Stimulated activated naive CD8-positive, alpha-beta T cell treated with anti-CD3 and anti-CD28 coated beads, Interleukin-15, Interleukin-2, amounts not matched to agents 100 U/mL and 50 U/mL, for 24 hours (primary cell): ENCODE results near the gene CACNB4.
"Not testable (repeated sequence)": the region's sequence is repeated elsewhere in the genome, so short reads cannot be mapped to it uniquely, and the experiment has no call there.

Source experiments
- ATAC-seq: fragments of 150-1000 bp; cut with Tn5 transposase; one replicate; pipeline ENCODE4 v1.10.0; 2021
- DNase-seq: peaks from one replicate; pipeline ENCODE4 v3.0.0; 2021

The CACNB4 gene

DNA sequence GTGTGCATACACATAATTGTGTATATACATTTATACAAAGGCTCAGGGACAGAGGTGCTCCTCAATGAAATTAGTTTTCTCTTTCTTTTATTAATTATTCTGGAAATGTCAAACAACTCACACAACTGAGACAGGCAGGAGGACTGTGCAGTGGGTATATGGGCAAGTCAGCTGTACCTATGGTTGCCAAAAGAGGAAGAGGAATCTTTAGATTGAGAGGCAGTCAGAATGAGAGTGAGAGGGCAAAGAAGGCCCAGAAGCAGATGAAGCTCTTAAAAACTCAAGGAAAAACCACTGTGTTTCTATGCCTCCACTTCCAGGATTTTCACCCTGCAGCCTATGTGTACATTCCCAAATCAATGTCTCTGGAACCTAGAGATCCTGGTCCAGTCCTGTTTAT lies 79.1 kb downstream of the CACNB4 start:
- ATAC-seq (no peak), DNase-seq (no peak)

DNA sequence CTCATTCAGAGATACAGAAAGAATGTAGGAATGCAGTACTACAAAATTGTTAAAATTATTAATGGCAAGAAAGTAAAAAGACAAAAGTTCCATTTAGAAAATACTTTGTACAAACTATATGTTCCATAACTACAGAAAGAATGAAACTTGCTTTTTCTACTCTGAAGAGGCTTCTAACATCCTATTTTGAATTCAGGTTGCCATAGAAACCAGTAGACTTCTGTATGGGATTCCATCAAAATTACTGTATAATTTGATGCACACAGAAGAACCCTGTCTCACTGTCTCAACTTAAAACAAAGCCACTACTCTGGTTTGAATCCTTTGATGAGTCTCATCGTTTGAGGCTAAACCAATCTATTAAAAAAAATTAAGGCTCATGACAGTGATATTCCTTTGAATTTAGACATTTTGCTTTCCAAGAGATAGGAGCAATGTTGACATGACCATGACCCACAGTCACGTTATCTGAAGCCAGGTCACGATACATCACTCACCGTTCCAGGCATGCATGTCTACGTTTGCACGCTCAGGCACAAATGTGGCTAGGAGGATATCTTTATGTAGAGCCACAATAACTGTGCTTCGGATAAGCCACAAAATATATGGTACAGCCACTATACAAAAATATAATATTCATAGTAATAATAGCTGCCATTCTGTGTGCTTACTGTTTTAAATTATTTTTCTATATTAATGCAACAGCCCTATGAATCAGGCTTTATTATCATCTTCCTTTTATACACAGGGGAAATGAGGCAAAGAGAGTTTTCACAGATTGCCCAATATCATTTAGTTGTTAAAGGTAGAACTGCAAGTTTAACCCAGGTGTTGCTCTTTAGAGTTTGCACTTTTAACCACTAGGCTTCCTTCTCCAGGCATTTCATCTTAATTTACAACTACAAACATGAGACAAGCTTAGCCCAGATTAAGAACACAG lies 82.4 kb downstream of the CACNB4 start:
- DNase-seq (no peak), ATAC-seq (no peak)

DNA sequence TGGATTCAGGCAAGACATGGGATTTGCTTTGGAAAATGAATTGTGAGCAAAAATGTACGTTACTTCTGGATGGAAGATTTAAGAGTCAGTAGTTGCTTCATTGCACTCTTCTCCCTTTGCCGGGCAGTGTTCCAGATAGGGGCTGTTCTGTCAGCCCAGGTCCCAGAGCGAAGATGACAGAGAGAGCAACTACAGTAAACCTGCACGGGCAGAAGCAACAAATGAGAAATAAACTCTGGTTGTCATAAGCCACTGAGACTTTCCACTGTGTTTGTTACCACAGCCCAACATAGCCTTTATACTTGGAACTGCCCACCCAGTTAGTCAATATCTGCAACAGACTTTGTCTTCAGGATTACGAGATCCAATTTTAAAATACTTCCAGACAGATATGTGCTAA lies 83.3 kb downstream of the CACNB4 start:
- DNase-seq, result no peak
- ATAC-seq, result no peak

DNA sequence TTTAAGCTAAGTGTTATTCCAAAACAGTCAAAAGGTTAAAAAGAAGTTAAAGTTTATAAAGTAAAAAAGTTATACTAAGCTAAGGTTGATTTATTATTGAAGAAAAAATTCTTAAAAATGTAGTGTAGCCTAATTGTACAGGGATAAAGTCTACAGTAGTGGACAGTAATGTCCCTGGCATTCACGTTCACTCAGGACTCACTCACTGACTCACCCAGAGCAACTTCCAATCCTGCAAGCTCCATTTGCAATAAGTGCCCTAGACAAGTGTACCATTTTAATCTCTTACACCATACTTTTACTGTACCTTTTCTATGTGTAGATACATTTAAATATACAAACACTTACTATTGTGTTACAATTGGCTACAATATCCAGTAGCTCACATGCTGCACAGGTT lies 86.1 kb downstream of the CACNB4 start:
- ATAC-seq (no peak), DNase-seq (no peak)

DNA sequence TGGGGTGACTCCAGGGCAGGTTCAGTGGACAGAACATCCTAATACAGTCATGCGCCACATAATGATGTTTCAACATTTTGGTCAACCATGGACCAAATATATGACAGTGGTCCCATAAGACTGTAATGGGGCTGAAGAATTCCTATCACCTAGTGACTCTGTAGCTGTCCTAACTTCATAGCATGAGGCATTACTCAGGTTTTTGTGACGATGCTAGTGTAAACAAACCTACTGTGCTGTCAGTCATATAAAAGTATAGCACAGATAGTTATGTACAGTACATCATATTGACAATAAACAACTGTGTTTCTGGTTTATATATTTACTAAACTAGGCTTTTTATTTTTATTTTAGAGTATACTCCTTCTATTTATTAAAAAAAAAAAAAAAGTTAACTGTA lies 87.1 kb downstream of the CACNB4 start:
- no peak for ATAC-seq
- no peak for DNase-seq

DNA sequence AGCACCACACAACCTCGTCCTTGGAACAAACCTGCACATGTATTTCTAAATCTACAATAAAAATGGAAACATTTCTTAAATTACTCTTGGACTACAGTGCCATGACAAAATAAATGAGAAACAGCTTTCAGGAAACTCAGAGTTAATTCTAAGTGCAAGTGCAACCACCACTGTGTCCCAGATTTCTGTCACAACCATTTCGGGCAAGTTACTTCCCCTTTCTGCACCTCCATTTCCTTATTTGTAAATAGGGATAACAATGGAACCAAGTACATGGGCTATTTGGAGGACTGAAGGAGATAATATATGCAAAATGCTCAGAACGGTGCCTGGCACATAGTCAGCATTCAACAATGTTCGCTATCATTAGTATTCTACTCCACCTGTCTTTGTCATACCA lies 93.2 kb downstream of the CACNB4 start:
- DNase-seq (no peak), ATAC-seq (no peak)

DNA sequence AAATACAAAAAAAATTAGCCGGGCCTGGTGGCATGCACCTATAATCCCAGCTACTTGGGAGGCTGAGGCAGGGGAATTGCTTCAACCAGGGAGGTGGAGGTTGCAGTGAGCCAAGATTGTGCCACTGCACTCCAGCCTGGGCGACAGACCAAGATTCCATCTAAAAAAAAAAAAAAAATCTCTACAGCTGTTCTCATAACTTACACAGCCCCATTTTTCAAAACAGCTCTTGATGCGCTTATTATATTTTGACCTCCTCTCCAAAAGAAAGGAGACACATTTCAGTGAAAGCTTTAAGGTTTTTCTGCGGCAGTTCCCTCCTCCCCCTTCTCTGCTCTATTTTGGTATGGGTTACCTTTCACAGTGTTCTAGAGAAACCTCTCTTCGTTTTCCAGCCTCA lies 95.6 kb downstream of the CACNB4 start:
- not testable (repeated sequence) for DNase-seq, ATAC-seq

DNA sequence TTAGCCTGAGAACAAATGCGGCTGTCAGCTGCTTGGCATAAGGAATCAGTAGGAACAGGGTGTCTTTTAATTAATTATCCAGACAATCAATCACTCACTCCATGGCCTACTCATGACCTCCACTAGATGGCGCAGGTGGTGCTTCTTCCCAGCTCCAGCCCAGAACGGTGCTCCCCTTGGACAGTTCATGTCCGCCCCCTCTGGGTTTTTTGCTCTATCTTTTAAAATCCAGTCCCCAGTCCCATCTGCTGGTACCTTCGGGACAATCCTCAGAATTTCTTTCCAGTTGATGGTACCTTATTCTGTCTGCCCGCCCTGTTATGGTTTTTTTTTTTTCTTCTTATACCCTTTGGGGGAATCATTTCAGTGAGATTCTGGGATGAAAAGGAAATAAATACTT lies 99.8 kb downstream of the CACNB4 start:
- DNase-seq, result peak; percentile 62
- ATAC-seq, result peak; percentile 77

DNA sequence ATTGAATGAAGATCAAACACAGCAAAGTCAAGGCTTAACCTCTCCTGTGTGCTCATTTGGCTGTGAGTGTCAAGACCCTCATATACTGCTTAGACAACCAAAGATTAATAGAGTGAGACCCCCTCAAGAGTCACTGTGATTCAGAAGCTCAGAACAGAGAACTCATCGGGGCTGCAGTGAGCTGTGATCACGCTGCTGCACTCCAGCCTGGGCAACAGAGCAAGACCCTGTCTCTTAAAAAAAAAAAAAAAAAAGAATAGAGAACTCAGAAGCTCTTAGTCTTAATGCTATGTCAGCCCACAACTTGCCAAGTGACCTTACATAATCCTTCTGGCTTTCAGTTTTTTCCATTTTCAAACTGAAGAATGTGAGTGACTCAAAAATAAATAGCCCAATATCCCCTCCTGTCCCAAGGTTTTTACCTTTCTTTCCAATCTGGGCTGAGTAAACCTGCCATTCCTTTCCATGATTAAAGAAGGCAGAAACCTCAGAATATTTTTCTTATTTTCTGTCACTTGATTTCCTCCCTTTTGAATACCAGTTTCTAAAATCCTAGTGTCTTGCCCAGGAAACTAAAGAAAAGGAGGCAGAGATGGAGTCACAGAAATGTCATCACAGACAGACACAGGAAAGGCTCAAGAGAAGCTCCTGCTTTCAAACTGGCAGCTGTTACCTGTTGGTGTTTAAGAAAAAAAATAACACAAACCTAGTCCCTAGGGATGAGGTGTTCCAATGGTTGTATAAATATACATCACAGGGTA lies 102.4 kb downstream of the CACNB4 start:
- no peak for DNase-seq
- ATAC-seq, result no peak

DNA sequence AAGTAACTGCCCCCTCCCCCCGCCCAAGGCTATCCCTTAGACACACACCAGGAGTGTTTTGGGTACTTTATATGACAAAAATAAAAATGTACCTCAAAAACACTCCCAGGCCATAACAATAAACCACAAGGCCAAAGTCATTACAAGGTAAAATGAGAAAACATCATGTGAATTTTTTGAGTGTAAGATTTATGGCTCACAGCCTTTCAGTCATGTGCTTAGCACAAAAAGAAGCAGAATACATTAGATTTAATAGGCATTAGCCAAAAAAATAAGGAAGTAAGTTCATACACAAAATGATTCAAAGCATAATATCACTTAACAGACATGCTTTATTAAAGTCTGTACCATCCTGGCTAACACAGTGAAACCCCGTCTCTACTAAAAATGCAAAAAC lies 103.7 kb downstream of the CACNB4 start:
- ATAC-seq (no peak), DNase-seq (no peak)

DNA sequence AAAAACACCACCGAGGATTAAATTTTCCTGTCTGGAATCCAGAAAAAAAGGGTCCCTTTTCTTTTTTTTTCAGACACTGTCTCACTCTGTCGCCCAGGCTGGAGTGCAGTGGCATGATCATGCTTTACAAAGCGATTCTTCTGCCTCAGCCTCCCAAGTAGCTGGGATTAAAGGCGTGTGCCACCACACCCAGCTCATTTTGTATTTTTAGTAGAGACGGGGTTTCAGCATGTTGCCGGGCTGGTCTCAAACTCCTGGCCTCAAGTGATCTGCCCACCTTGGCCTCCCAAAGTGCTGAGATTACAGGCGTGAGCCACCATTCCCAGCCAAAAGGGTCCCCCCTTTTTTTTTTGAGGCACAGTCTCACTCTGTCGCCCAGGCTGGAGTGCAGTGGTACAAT lies 104.7 kb downstream of the CACNB4 start:
- not testable (repeated sequence) for ATAC-seq, DNase-seq

DNA sequence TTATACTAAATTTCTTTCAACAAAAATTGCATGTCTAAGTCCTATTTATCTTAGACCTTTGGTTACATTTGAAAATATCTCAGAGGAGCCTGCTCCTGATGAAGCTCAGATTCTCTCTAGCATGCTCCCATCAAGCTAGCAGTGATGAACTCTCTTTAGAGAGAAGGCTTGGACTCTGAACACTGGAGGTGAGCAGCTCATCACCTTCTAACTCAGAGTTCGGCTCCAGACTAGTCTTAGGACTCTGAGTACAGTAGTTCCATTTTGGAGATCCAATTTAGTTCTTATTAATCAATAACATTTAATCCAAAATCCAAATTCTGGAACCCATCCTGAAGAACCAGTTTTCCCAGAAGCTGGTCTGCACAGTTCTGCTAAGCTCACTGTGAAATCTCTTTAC lies 107.8 kb downstream of the CACNB4 start:
- ATAC-seq (no peak), DNase-seq (no peak)

DNA sequence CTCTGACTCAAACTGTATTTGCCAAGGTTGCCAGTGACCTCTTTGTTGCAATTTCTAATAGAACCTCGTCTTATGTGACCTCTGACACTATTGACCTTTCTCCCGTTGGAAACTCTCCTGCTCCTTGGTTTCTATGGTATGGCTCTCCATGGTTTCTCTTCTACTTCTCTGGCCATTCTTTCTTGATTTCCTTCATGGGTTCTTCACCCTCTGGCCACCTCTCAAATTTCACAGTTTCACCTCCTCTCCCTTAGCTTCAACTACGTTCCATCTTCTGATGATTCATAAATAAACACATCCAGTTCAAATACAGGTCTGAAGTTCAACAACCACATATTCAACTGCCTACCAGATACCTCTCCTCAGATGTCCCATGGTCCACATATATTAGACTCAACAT lies 109.5 kb downstream of the CACNB4 start:
- no peak for DNase-seq
- ATAC-seq, result no peak

DNA sequence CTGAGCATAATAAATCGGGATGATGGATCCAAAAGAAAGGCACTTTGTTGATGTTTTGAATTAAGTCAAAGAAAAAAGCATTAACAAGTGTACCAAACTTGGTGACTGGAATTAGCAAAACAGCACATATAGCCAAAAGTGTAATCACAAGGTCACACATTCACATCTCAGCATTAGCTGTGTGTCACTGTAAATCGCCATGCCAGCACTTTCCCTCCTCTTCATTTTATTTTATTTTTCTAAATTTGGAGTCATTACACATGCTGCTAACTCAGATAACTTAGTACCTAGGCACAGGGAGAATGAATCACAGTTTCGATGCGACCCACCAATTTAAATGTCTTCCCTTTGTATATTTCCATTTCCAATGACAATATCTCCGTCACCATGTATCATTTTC lies 111.4 kb downstream of the CACNB4 start:
- DNase-seq (no peak), ATAC-seq (no peak)

DNA sequence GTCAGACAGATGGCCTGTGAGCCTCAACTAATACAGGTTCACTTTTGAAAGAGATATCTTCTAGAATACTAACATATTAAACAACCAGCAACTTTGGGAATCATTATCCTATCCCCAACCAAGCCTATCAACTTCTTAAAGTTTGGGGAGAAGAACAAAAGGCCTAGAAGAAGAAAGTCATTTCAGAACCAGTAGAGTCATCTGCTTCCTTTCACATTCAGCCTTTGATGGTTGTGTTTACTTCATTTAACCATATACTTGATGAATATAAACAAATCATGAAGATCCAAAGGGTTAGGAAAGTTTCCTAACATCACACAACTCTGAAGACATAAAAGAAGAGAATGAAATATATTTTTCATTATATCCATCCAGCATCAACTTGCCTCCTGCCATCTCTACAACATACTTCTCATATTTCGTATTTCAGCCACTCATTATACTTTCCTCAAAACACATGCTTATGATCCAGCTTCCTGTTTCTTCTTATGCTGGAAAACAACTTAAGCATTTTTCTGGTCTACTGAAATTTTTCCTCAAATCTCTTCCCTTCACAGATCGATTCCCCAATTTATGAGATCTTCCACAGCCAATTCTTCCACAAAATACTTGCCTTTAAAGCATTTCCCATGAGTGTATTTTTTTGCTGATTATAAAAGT lies 114.3 kb downstream of the CACNB4 start:
- DNase-seq, result no peak
- ATAC-seq, result no peak

DNA sequence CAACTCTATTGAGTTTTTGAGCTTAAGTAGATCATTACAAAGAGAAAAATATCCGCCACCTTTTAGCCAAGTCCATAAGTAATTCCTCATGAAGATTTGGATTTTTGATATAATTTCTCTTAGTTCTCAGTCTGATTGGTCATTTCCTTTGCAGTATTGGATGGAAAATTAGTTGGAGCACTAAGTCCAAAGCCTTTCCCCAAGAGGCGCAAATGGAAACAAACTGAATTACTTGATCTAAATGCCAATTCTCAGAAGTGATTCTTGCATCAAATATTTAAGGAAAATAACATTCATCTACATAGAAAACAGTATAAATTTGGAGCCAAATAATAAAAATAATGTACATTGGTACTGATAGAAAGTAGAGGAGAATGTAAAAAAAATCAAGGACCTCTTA lies 115.6 kb downstream of the CACNB4 start:
- no peak for ATAC-seq

DNA sequence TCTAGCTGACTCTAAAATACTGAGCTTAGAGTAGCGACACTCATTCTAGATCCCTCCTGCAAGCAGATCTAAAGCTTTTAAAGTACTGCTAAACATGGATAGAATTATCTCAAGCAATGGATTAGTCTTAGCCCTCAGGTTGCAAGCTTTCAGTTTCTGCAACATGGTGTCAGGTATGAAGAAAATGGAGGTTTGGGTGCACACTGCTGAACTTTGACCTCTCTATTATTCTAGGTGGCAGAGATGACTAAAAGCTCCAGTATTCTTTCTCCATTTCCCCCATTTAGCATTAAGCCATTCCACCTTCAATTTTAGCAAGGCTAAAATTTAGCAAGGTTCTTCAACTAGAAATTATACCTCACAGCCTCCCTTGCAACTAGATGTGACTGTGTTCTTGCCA lies 117.0 kb downstream of the CACNB4 start:
- DNase-seq (no peak), ATAC-seq (no peak)

More for the DNA sequence above, 115.6 kb downstream of the CACNB4 start:
- DNase-seq, result no peak

DNA sequence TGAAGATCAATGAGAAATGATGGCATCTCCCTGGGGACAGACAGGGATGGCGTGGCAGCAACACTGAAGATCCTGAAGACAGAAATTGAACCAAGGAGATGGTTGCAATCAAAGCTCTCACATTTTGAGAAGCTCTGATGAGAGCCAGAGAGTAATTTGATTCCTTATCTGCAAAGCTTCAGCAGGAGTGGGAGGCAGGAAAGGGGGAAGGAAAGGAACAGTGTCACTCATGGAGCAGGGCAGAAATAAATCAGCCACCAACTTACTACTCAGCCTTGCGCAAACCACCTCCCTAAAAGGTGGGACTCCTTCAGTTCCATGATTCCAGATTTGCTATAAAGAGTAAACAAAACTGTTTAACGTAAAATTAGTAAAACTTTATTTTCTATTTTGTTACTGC lies 119.2 kb downstream of the CACNB4 start:
- DNase-seq (no peak), ATAC-seq (no peak)

DNA sequence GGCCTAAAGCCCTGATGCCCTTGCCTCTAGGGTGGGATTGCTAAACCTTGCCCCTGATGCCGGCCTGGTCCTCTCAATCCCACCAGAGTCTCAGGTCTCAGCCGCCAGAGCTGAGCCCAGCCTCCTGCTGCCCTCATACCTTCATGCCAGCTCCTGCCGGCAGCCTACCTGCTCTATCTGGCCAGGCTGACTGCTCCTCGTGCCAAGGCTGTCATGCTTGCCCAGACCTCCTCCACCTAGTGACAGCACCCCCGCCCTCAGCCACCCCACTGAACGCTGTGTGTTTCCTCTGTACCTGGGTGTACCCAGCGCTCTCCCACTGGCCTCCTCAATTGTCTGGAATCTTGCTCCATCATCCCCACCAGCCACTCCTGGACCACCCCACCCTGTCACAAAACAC lies 120.1 kb downstream of the CACNB4 start:
- DNase-seq, result no peak
- no peak for ATAC-seq

DNA sequence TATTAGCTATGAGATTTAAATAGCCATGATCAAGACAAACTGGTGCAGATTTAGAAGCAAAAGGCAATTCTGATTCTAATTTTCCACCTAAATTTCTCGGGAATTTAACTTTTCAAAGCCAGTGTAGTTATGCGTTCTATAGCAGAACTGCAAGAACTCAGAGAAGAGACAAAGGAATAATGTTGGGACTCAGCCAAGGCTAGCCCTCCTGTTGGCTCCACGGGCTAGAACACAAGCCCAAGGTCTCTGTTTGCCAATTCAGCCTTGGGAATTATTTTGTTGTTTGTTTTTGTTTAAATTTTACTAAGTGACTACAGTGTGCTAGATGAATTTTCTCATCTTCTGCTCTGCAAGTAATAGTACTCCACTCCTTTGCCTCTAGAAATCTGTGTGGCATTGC lies 121.2 kb downstream of the CACNB4 start:
- ATAC-seq (no peak), DNase-seq (no peak)

DNA sequence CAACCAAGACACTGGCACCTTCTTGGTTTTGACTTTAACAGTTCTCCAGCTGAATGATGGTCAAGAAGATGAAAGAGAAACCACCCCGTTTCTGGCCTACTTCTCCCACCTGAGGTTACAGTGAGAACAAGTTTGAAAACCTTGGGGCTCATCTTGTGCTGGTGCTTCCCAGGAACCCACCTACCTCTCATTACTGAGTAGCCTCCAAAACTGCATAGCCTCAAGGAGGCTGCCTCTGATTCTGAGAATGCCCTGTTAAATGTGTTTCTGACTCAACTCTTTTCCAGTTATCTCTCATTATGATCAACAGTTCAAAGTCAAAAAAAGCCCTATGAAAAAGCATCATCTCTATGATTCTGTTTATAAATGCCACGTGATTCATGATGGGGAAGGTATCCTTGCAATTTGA lies 121.9 kb downstream of the CACNB4 start:
- peak; percentile 5 for DNase-seq
- peak; percentile 63 for ATAC-seq

DNA sequence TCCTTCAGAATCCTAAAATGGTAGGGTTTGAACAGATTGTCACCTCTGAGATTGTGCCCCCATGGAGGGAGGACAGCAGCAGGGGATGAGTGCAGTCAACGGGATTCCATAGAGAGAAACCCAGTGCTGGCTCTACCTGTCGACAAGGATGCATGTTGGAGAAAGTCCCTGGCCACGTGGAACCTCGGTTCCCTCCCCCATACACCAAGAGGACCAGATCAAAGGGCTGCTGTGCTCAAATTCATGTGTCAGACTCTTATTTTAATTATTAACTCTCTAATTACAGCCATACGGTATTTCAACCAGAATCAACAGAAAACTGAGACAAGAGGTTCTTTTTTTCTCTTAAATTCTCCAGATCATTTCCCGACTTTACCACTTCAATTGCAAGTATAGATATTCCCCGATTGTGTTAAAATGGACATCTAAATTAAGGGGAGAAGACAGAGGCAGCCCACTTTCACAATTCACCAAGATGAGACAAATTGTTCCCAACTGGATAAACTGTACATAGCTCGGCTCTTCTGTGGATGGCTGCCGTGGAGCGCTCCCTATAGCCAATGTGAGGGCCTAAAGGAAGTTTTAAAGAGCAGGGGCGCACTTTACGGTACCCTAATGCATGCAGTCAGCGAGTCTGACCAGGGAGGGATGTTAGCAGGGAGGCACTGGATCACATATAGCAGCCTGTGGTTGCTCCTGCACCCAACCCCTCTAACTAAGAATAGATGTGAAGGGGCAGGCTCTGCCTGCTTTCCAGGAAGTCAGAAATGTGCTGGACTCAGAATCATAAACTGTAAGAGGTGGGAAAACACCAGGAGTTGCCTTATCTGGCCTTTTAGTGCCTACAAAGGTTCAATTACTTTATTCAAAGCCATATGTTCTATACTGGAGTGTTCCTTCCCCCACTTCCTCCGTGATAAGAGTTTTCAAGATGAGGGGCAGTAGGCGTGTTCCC lies 123.1 kb downstream of the CACNB4 start:
- no peak for DNase-seq
- no peak for ATAC-seq
